Measurements from ENCODE around the gene SGTB.
A peak's percentile ranks its signal among the peaks of the same experiment; 100 is the strongest.

SGTB gene

GRCh38 chr5:65721720-65722574, at the start of gene SGTB, which contains the start of gene NLN:
Gene SGTB (minus strand): TSS chr5:65722109. CDS start chr5:65720807, 1,302 bp downstream.
Gene NLN (plus strand): TSS chr5:65722205. CDS start chr5:65722374, 169 bp downstream.
- DNase-seq: peak; percentile 25 to 92 (median 84)

- DNase-seq: peak in 1 of 58 donors; percentile 9
These were observed 49.4 kb upstream of the SGTB start for GRCh38 chr5:65771266-65771665.

GRCh38 chr5:65769539-65769938, 47.6 kb upstream of the SGTB start:
- no peak for DNase-seq

- DNase-seq: no peak
These were observed 46.9 kb upstream of the SGTB start for GRCh38 chr5:65768723-65769346.

GRCh38 chr5:65767565-65767964, 45.7 kb upstream of the SGTB start:
- no peak for DNase-seq

GRCh38 chr5:65766781-65767180, 44.9 kb upstream of the SGTB start:
- DNase-seq: no peak

GRCh38 chr5:65766175-65766574, 44.3 kb upstream of the SGTB start:
- no peak for DNase-seq

GRCh38 chr5:65765582-65765981, 43.7 kb upstream of the SGTB start:
- DNase-seq: no peak

GRCh38 chr5:65762234-65762633, 40.3 kb upstream of the SGTB start:
- DNase-seq: no peak

GRCh38 chr5:65760504-65761275, 38.8 kb upstream of the SGTB start:
- peak in 38 of 58 donors; percentile 3 to 77 (median 28) for DNase-seq

GRCh38 chr5:65758546-65759144, 36.7 kb upstream of the SGTB start:
- no peak for DNase-seq

GRCh38 chr5:65753189-65753588, 31.3 kb upstream of the SGTB start:
- no peak for DNase-seq

GRCh38 chr5:65750938-65751337, 29.0 kb upstream of the SGTB start:
- DNase-seq: no peak

- no peak for DNase-seq
These were observed 28.0 kb upstream of the SGTB start for GRCh38 chr5:65749956-65750355.

- no peak for DNase-seq
These were observed 27.4 kb upstream of the SGTB start for GRCh38 chr5:65749221-65749844.

GRCh38 chr5:65742565-65743231, 20.8 kb upstream of the SGTB start:
- no peak for DNase-seq

- DNase-seq: no peak
These were observed 17.3 kb upstream of the SGTB start for GRCh38 chr5:65739162-65739561.

- no peak for DNase-seq
These were observed 16.4 kb upstream of the SGTB start for GRCh38 chr5:65738305-65738704.

- no peak for DNase-seq
These were observed 15.9 kb upstream of the SGTB start for GRCh38 chr5:65737842-65738241.

- DNase-seq: no peak
These were observed 14.1 kb upstream of the SGTB start for GRCh38 chr5:65736011-65736410.
